ENCODE measurements around the gene ADIPOR2.

DNA sequence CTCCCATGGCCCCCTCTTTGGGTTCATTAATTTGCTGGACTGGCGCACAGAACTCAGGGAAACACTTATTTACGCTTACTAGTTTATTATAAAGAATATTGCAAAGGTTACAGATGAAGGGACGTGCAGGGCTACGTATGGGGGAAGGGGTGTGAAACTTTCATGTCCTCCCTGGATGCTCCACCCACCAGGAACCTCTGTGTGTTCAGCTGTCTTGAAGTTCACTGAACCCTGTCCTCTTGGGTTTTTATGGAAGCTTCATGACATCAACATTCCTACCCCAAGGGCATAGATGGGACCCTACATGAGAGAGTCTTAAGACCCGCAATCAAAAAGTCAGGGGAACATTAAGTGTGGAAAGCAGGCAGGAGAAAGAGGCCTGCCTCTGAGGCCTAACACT, 58.1 kb downstream of the ADIPOR2 start:
- no peak for TF ChIP-seq EZH2 (IDR thresholded peaks at IDR 0.05; ENCODE audit: borderline replicate concordance, low read length)
- TF ChIP-seq, protein P1, sequence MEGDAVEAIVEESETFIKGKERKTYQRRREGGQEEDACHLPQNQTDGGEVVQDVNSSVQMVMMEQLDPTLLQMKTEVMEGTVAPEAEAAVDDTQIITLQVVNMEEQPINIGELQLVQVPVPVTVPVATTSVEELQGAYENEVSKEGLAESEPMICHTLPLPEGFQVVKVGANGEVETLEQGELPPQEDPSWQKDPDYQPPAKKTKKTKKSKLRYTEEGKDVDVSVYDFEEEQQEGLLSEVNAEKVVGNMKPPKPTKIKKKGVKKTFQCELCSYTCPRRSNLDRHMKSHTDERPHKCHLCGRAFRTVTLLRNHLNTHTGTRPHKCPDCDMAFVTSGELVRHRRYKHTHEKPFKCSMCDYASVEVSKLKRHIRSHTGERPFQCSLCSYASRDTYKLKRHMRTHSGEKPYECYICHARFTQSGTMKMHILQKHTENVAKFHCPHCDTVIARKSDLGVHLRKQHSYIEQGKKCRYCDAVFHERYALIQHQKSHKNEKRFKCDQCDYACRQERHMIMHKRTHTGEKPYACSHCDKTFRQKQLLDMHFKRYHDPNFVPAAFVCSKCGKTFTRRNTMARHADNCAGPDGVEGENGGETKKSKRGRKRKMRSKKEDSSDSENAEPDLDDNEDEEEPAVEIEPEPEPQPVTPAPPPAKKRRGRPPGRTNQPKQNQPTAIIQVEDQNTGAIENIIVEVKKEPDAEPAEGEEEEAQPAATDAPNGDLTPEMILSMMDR (IDR thresholded peaks at IDR 0.05; ENCODE audit: low read length), result no peak

Measured in OCI-LY1 (cell line).